ENCODE results near the gene NPFFR1. TPM values are rescaled to one million over a fixed set of nuclear protein-coding genes. Genes with fewer than 3 reads are reported as not detected.

Gene NPFFR1
- total RNA-seq (1 to 10 TPM in 1 of 2 donors, under 1 TPM in 1; 0.50 to 1.8 TPM), polyA plus RNA-seq (ENCODE audit: insufficient read length in 2 of 2) (1 to 10 TPM; 1.5 to 1.7 TPM)
- long read RNA-seq, donor 1, result 0 reads
- long read RNA-seq, donor 2, result 0 reads
- long read RNA-seq, donor 3, result 0 reads
- long read RNA-seq, donor 4, result 0 reads

GRCh38 chr10:70283445-70284399, at the start of gene NPFFR1:
NPFFR1 (minus strand) TSS chr10:70284004; CDS start chr10:70283676, 328 bp downstream.
- H3K36me3 ChIP-seq (ENCODE audit: control insufficient read depth, insufficient read depth, low read length), result no peaks in the 10 kb centered on the region
- H3K4me3 ChIP-seq (ENCODE audit: low read depth, low read length), result no peak within 1 kb of the TSS
- H3K27me3 ChIP-seq (ENCODE audit: control insufficient read depth, insufficient read depth, low read length), result peaks cover 34% of the 10 kb centered on the region
- no peaks in the 10 kb centered on the region for H3K9me3 ChIP-seq (ENCODE audit: control insufficient read depth, insufficient read depth, low read length)
- 6% methylated on average over 56 of the region's 63 CpGs for WGBS (ENCODE audit: insufficient coverage)
- peaks cover 5% of the 10 kb centered on the region for H3K4me1 ChIP-seq (ENCODE audit: control insufficient read depth, insufficient read depth, low read length)
- peak in 1 of 6 donors; percentile 26 for DNase-seq (ENCODE audit: low read depth in 4 of 6, low spot score in 6 of 6)
- H3K27ac ChIP-seq (ENCODE audit: low read depth, low read length), result no peak within 1 kb of the TSS

- WGBS (ENCODE audit: insufficient coverage), result 100% methylated on average over 1 of the region's 2 CpGs
- peaks cover 31% of the 10 kb centered on the region for H3K4me1 ChIP-seq (ENCODE audit: control insufficient read depth, insufficient read depth, low read length)
- no peaks in the 10 kb centered on the region for H3K27me3 ChIP-seq (ENCODE audit: control insufficient read depth, insufficient read depth, low read length)
- peaks cover 5% of the 10 kb centered on the region for H3K36me3 ChIP-seq (ENCODE audit: control insufficient read depth, insufficient read depth, low read length)
- DNase-seq (ENCODE audit: low read depth in 4 of 6, low spot score in 6 of 6), result no peak
- H3K27ac ChIP-seq (ENCODE audit: low read depth, low read length), result no peak overlapping the region
- peaks cover 4% of the 10 kb centered on the region for H3K9me3 ChIP-seq (ENCODE audit: control insufficient read depth, insufficient read depth, low read length)
- no peak overlapping the region for H3K4me3 ChIP-seq (ENCODE audit: low read depth, low read length)
These were observed 49.5 kb upstream of the NPFFR1 start for GRCh38 chr10:70333268-70333667.

- peaks cover 5% of the 10 kb centered on the region for H3K36me3 ChIP-seq (ENCODE audit: control insufficient read depth, insufficient read depth, low read length)
- no peaks in the 10 kb centered on the region for H3K27me3 ChIP-seq (ENCODE audit: control insufficient read depth, insufficient read depth, low read length)
- H3K4me1 ChIP-seq (ENCODE audit: control insufficient read depth, insufficient read depth, low read length), result peaks cover 23% of the 10 kb centered on the region
- no peak overlapping the region for H3K27ac ChIP-seq (ENCODE audit: low read depth, low read length)
- H3K9me3 ChIP-seq (ENCODE audit: control insufficient read depth, insufficient read depth, low read length), result peaks cover 4% of the 10 kb centered on the region
- DNase-seq (ENCODE audit: low read depth in 4 of 6, low spot score in 6 of 6), result peak in 3 of 6 donors; percentile 27 to 81 (median 76)
- no peak overlapping the region for H3K4me3 ChIP-seq (ENCODE audit: low read depth, low read length)
- WGBS (ENCODE audit: insufficient coverage), result 66% methylated on average over 10 of the region's 10 CpGs
These were observed 47.9 kb upstream of the NPFFR1 start for GRCh38 chr10:70331486-70332268.

GRCh38 chr10:70331160-70331485, 47.3 kb upstream of the NPFFR1 start:
- Histone ChIP-seq H3K27me3 (ENCODE audit: control insufficient read depth, insufficient read depth, low read length) (no peaks in the 10 kb centered on the region), H3K36me3 (ENCODE audit: control insufficient read depth, insufficient read depth, low read length) (peaks cover 5% of the 10 kb centered on the region), H3K4me3 (ENCODE audit: low read depth, low read length) (no peak overlapping the region), H3K4me1 (ENCODE audit: control insufficient read depth, insufficient read depth, low read length) (peaks cover 22% of the 10 kb centered on the region), H3K27ac (ENCODE audit: low read depth, low read length) (no peak overlapping the region), H3K9me3 (ENCODE audit: control insufficient read depth, insufficient read depth, low read length) (peaks cover 4% of the 10 kb centered on the region)
- 87% methylated on average over 2 of the region's 2 CpGs for WGBS (ENCODE audit: insufficient coverage)
- DNase-seq (ENCODE audit: low read depth in 4 of 6, low spot score in 6 of 6), result no peak

GRCh38 chr10:70330671-70331070, 46.9 kb upstream of the NPFFR1 start:
- 91% methylated on average over 6 of the region's 9 CpGs for WGBS (ENCODE audit: insufficient coverage)
- H3K27ac ChIP-seq (ENCODE audit: low read depth, low read length), result no peak overlapping the region
- H3K36me3 ChIP-seq (ENCODE audit: control insufficient read depth, insufficient read depth, low read length), result peaks cover 5% of the 10 kb centered on the region

GRCh38 chr10:70328967-70329366, 45.2 kb upstream of the NPFFR1 start:
- peaks cover 7% of the 10 kb centered on the region for H3K36me3 ChIP-seq (ENCODE audit: control insufficient read depth, insufficient read depth, low read length)
- WGBS (ENCODE audit: insufficient coverage), result 100% methylated on average over 2 of the region's 4 CpGs
- no peaks in the 10 kb centered on the region for H3K27me3 ChIP-seq (ENCODE audit: control insufficient read depth, insufficient read depth, low read length)
- no peak overlapping the region for H3K4me3 ChIP-seq (ENCODE audit: low read depth, low read length)
- DNase-seq (ENCODE audit: low read depth in 4 of 6, low spot score in 6 of 6), result no peak
- peaks cover 22% of the 10 kb centered on the region for H3K4me1 ChIP-seq (ENCODE audit: control insufficient read depth, insufficient read depth, low read length)
- H3K9me3 ChIP-seq (ENCODE audit: control insufficient read depth, insufficient read depth, low read length), result peaks cover 4% of the 10 kb centered on the region
- no peak overlapping the region for H3K27ac ChIP-seq (ENCODE audit: low read depth, low read length)

More at GRCh38 chr10:70330671-70331070, 46.9 kb upstream of the NPFFR1 start:
- Histone ChIP-seq H3K4me1 (ENCODE audit: control insufficient read depth, insufficient read depth, low read length) (peaks cover 22% of the 10 kb centered on the region), H3K27me3 (ENCODE audit: control insufficient read depth, insufficient read depth, low read length) (no peaks in the 10 kb centered on the region), H3K4me3 (ENCODE audit: low read depth, low read length) (no peak overlapping the region), H3K9me3 (ENCODE audit: control insufficient read depth, insufficient read depth, low read length) (peaks cover 4% of the 10 kb centered on the region)
- DNase-seq (ENCODE audit: low read depth in 4 of 6, low spot score in 6 of 6), result no peak

GRCh38 chr10:70328018-70328417, 44.2 kb upstream of the NPFFR1 start:
- Histone ChIP-seq H3K27ac (ENCODE audit: low read depth, low read length) (no peak overlapping the region), H3K27me3 (ENCODE audit: control insufficient read depth, insufficient read depth, low read length) (no peaks in the 10 kb centered on the region), H3K36me3 (ENCODE audit: control insufficient read depth, insufficient read depth, low read length) (peaks cover 16% of the 10 kb centered on the region), H3K4me1 (ENCODE audit: control insufficient read depth, insufficient read depth, low read length) (peaks cover 30% of the 10 kb centered on the region), H3K4me3 (ENCODE audit: low read depth, low read length) (no peak overlapping the region), H3K9me3 (ENCODE audit: control insufficient read depth, insufficient read depth, low read length) (no peaks in the 10 kb centered on the region)
- no peak for DNase-seq (ENCODE audit: low read depth in 4 of 6, low spot score in 6 of 6)
- WGBS (ENCODE audit: insufficient coverage), result 100% methylated on average over 1 of the region's 4 CpGs

GRCh38 chr10:70324951-70325781, 41.4 kb upstream of the NPFFR1 start:
- Histone ChIP-seq H3K9me3 (ENCODE audit: control insufficient read depth, insufficient read depth, low read length) (no peaks in the 10 kb centered on the region), H3K27ac (ENCODE audit: low read depth, low read length) (no peak overlapping the region), H3K36me3 (ENCODE audit: control insufficient read depth, insufficient read depth, low read length) (peaks cover 21% of the 10 kb centered on the region), H3K27me3 (ENCODE audit: control insufficient read depth, insufficient read depth, low read length) (no peaks in the 10 kb centered on the region), H3K4me3 (ENCODE audit: low read depth, low read length) (no peak overlapping the region), H3K4me1 (ENCODE audit: control insufficient read depth, insufficient read depth, low read length) (peaks cover 30% of the 10 kb centered on the region)
- 78% methylated on average over 10 of the region's 10 CpGs for WGBS (ENCODE audit: insufficient coverage)
- DNase-seq (ENCODE audit: low read depth in 4 of 6, low spot score in 6 of 6), result no peak

- H3K9me3 ChIP-seq (ENCODE audit: control insufficient read depth, insufficient read depth, low read length), result no peaks in the 10 kb centered on the region
- H3K27me3 ChIP-seq (ENCODE audit: control insufficient read depth, insufficient read depth, low read length), result no peaks in the 10 kb centered on the region
- 62% methylated on average over 11 of the region's 11 CpGs for WGBS (ENCODE audit: insufficient coverage)
These were observed 40.6 kb upstream of the NPFFR1 start for GRCh38 chr10:70324339-70324861.

More at GRCh38 chr10:70324339-70324861, 40.6 kb upstream of the NPFFR1 start:
- H3K4me3 ChIP-seq (ENCODE audit: low read depth, low read length), result no peak overlapping the region
- H3K27ac ChIP-seq (ENCODE audit: low read depth, low read length), result no peak overlapping the region
- peaks cover 21% of the 10 kb centered on the region for H3K36me3 ChIP-seq (ENCODE audit: control insufficient read depth, insufficient read depth, low read length)
- H3K4me1 ChIP-seq (ENCODE audit: control insufficient read depth, insufficient read depth, low read length), result peaks cover 30% of the 10 kb centered on the region
- no peak for DNase-seq (ENCODE audit: low read depth in 4 of 6, low spot score in 6 of 6)

All from spinal cord (tissue), 10 donors.